Measurements from ENCODE around the gene EXD3. TPM values are rescaled to one million over a fixed set of nuclear protein-coding genes. Genes with fewer than 3 reads are reported as not detected.
"Not testable (repeated sequence)": the region's sequence is repeated elsewhere in the genome, so short reads cannot be mapped to it uniquely, and the experiment has no call there.

Gene EXD3
- total RNA-seq, 4 donors from 2014 or later: 2.8 to 16.8 (median 9.1) TPM

DNA sequence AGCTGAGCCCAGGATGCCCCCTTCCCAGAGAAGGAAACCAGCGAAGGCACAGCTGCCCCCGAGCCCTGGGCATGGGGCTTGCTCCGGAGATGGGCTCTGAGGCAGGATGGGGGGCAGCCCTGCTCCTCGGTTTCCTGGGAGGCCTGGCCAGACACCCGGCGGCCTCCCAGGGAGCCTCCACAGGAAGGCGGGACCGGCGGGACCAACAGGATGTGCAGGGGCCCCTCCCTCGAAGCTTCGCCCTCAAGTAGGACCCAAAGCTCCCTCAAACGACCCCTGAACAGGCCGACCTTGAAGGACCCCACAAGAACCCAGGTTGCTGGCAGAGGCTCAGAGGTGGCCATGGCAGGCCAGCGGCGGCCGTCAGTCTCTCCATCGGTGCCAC lies 11.7 kb downstream of the EXD3 start:
- H3K4me3 ChIP-seq: peak overlapping the region in 3 of 4 donors; percentile 1 to 49 (median 11)
- TF ChIP-seq POLR2A (IDR thresholded peaks at IDR 0.05): no peak
- TF ChIP-seq, protein P1, sequence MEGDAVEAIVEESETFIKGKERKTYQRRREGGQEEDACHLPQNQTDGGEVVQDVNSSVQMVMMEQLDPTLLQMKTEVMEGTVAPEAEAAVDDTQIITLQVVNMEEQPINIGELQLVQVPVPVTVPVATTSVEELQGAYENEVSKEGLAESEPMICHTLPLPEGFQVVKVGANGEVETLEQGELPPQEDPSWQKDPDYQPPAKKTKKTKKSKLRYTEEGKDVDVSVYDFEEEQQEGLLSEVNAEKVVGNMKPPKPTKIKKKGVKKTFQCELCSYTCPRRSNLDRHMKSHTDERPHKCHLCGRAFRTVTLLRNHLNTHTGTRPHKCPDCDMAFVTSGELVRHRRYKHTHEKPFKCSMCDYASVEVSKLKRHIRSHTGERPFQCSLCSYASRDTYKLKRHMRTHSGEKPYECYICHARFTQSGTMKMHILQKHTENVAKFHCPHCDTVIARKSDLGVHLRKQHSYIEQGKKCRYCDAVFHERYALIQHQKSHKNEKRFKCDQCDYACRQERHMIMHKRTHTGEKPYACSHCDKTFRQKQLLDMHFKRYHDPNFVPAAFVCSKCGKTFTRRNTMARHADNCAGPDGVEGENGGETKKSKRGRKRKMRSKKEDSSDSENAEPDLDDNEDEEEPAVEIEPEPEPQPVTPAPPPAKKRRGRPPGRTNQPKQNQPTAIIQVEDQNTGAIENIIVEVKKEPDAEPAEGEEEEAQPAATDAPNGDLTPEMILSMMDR (IDR thresholded peaks at IDR 0.05): no peak
- WGBS, 2 donors: no CpG with 5 or more reads among the region's 17 CpGs
- peaks cover 33 to 55% (median 35%) of the 10 kb centered on the region in 3 donors for H3K4me1 ChIP-seq
- H3K27me3 ChIP-seq: peaks cover 0 to 5% (median 0%) of the 10 kb centered on the region in 4 donors
- intact Hi-C loops (cut with DNase I): no loop called here
- H3K27ac ChIP-seq: peak overlapping the region; percentile 40 to 83 (median 65)
- DNase-seq: no peak
- H3K9me3 ChIP-seq: no peaks in the 10 kb centered on the region
- H3K36me3 ChIP-seq: no peaks in the 10 kb centered on the region

DNA sequence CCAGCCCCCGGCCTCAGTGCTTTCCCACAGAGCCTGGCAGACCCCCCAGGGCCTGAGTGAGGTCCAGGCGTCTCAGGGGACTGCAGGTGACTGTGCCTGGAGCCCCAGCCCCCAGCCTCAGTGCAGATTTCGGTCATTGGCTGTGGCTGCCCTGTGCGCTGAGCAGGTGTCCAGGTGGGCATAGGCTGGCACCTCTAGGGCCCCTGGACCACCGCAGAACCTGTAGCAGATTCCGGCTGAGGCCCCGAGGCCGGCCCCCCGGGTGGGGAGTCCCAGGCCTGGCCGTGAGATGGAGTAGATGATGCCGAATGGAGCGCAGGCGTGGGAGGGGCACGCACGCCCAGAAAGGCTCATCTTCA lies 12.1 kb downstream of the EXD3 start:
- Histone ChIP-seq H3K9me3 (no peaks in the 10 kb centered on the region), H3K4me1 (peaks cover 32 to 57% (median 36%) of the 10 kb centered on the region in 3 donors), H3K27ac (peak overlapping the region; percentile 40 to 83 (median 65)), H3K36me3 (no peaks in the 10 kb centered on the region), H3K4me3 (peak overlapping the region in 2 of 4 donors; percentile 1 to 49), H3K27me3 (peaks cover 0 to 5% (median 0%) of the 10 kb centered on the region in 4 donors)
- DNase-seq: no peak
- WGBS, 2 donors: 80 to 100% methylated on average over 1 to 2 of the region's 15 CpGs
- intact Hi-C loops (cut with DNase I): no loop called here
- TF ChIP-seq POLR2A (IDR thresholded peaks at IDR 0.05): no peak
- TF ChIP-seq, protein P1 (IDR thresholded peaks at IDR 0.05): no peak

DNA sequence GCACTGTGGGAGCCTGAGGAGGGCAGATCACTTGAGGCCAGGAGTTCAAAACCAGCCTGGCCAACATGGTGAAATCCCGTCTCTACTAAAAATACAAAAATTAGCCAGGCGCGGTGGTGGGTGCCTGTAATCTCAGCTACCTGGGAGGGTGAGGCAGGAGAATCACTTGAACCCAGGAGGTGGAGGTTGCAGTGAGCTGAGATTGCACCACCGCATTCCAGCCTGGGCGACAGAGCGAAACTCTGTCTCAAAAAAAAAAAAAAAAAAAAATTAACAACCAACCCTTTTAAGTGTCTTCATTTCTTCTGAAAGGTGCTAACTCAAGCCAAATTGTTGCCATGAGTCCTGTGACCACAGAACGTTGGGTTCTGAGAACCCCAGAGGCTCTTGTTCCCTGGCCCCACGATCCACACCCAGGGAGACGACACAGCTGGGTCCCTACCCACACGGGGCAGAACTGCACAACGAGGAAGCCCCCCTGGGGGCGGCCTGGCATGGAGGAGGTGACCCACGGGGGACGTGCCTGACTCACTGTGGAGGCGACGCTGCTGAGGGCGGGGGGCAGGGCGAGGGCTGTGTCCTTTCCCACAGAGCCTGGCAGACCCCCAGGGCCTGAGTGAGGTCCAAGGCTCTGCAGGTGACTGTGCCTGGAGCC lies 12.6 kb downstream of the EXD3 start:
- H3K36me3 ChIP-seq; H3K27me3 ChIP-seq; H3K9me3 ChIP-seq; DNase-seq; intact Hi-C loops (cut with DNase I); H3K4me3 ChIP-seq: not testable (repeated sequence)
- 69 to 79% methylated on average over 10 of the region's 18 CpGs for WGBS, 2 donors
- peak overlapping the region in 2 of 4 donors; percentile 79 to 83 for H3K27ac ChIP-seq
- H3K4me1 ChIP-seq: peaks cover 29 to 57% (median 36%) of the 10 kb centered on the region in 3 donors

DNA sequence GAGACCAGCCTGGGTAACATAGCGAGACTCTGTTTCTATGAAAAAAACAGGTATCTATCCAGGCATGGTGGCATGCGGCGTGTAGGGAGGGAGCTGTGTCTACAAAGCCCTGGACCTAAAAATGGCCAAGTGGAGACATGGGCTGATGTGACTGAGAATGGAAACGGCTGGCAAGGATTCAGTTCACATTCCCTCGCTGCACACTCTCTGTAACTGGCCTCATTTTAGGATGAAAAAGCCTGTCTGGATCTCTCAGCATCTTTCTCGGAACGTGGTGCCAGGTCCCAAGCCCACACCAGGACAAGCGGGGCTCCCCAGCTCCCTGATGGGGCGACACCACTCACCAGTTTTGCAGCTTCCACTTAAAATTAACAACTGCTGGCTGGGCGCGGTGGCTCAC lies 13.4 kb downstream of the EXD3 start:
- H3K9me3 ChIP-seq: no peaks in the 10 kb centered on the region
- no peak overlapping the region for H3K4me3 ChIP-seq
- peaks cover 0 to 5% (median 0%) of the 10 kb centered on the region in 4 donors for H3K27me3 ChIP-seq
- H3K36me3 ChIP-seq: no peaks in the 10 kb centered on the region
- DNase-seq: no peak
- no peak overlapping the region for H3K27ac ChIP-seq
- WGBS, 2 donors: 76 to 82% methylated on average over 3 to 7 of the region's 11 CpGs
- H3K4me1 ChIP-seq: peaks cover 29 to 57% (median 36%) of the 10 kb centered on the region in 3 donors
- TF ChIP-seq POLR2A (IDR thresholded peaks at IDR 0.05): no peak
- TF ChIP-seq, protein P1 (IDR thresholded peaks at IDR 0.05): no peak
- intact Hi-C loops (cut with DNase I): loop anchor here (5.0 kb wide), 1 partner anchor 112 kb away; no protein-coding TSS in a partner anchor

DNA sequence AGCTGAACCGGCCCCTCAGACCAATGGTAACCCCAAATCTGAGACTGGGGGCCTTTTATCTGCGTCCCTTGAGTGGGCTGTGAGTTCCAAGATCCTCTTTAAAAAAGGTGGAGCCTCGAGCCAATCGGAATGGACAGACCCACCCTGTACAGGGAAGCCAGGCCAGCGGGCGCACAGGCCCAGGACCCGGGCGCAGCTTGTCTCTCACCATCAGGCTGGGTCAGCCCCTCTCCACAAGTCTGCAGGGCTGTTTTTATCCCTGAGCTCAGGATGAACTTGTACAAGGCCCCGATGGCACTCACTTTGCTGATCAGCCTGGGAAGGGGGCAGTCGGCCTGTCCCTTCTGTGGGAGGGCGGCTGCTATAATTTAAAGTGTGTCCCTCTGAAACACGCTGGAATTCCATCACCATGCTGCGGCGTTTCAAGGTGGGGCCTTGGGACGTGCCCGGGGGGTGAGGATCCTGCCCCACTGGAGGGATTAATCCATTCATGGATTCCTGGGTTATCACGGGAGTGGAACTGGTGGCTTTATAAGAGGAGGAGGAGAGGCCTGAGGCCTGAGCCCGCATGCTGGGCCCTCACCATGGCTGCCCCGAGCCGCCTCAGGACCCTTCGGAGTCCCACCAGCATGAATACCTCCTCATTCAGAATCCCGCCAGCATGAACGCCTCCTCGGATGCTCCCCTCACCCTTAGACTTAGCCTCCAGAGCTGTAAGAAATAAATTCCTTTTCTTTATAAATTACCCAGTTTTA lies 14.1 kb downstream of the EXD3 start:
- TF ChIP-seq, protein P1 (IDR thresholded peaks at IDR 0.05): no peak
- no peak for TF ChIP-seq POLR2A (IDR thresholded peaks at IDR 0.05)
- Histone ChIP-seq H3K27ac (no peak overlapping the region), H3K4me1 (peaks cover 29 to 53% (median 36%) of the 10 kb centered on the region in 3 donors), H3K4me3 (no peak overlapping the region), H3K9me3 (no peaks in the 10 kb centered on the region), H3K27me3 (peaks cover 0 to 5% (median 0%) of the 10 kb centered on the region in 4 donors), H3K36me3 (no peaks in the 10 kb centered on the region)
- no peak for DNase-seq
- intact Hi-C loops (cut with DNase I): loop anchor here (5.0 kb wide), 1 partner anchor 112 kb away; no protein-coding TSS in a partner anchor
- 90% methylated on average over 11 to 17 of the region's 24 CpGs for WGBS, 2 donors
